Amniotic stem cell (primary cell): Measurements from ENCODE around the gene FGD2.
"Not testable (repeated sequence)": the region's sequence is repeated elsewhere in the genome, so short reads cannot be mapped to it uniquely, and the experiment has no call there.

Experiments used
- DNase-seq: peaks from one replicate; lab custom pipeline; 2025; lab: John Stamatoyannopoulos, UW

The FGD2 gene

DNA sequence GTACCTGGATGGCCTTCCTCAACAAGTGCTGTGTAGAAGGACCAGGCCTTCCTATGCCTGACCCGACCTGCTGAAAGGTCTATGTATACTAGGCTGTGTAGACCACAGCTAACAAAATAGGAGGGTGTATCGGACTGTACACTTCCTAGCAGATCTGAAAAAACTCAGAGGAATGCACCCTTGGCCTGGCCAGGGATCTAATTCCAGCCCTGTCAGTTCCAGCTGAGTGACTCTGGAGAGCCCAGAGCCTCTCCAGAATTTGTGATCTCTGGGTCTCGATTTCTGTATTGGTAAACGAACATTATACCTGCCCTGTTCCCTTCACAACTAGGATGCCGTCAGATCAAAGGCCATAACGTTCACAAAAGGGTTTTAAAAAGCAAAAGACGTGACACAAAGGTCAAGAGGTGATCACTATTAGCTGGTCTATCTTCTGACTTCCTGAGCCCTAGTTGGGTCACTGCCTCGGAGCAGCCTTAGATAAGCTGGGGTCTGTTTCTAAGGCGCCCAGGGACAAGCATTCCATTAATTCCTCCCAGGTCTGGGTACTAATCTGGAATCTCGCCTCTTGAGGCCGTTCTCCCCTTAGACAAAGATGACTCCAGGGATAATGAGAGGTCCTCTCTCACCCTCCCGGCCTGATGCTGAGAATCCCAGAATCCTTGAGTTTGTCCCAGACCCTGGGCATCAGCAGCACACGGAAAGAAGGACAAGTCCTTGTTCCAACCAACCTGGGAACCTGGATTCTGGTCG lies 33.4 kb upstream of the FGD2 start:
- no peak for DNase-seq

DNA sequence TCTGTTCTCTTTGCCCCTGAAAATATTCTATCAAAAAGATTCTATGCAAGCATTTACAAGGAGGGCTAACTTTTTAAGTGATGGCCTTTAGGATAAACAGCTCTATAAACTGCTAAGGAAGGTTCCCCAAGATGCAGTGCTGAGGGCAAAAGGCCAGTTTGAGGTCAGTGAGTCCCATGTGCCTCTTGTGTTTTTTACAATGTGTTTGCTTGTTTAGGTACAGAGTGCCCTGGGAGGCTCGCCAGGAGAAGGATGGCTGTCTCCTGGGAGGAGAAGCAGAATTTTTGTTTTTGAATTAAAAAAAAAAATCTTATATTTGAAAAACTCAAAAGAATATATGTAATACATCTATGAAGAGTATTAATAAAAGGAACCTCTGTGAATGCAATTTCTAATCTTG lies 32.3 kb upstream of the FGD2 start:
- DNase-seq, result no peak

DNA sequence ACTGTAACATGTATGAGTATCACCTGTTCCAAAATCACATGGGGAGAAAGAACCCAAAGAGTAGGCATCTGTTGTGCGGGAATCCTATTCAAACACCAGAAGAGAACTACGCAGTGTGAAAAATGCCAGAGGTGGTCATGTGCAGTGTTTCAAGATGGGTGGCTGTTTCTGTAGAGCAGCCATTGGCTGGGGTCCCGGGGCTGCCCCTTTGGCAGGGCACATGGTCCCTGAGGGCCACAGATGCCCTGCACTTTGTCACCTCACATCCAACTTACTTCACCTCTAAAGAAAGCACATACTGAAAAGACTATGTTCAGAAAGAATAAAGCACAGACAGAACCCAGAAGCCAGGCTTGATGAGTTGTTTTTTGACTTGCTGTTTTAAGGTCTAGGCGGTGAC lies 31.8 kb upstream of the FGD2 start:
- DNase-seq, result no peak

DNA sequence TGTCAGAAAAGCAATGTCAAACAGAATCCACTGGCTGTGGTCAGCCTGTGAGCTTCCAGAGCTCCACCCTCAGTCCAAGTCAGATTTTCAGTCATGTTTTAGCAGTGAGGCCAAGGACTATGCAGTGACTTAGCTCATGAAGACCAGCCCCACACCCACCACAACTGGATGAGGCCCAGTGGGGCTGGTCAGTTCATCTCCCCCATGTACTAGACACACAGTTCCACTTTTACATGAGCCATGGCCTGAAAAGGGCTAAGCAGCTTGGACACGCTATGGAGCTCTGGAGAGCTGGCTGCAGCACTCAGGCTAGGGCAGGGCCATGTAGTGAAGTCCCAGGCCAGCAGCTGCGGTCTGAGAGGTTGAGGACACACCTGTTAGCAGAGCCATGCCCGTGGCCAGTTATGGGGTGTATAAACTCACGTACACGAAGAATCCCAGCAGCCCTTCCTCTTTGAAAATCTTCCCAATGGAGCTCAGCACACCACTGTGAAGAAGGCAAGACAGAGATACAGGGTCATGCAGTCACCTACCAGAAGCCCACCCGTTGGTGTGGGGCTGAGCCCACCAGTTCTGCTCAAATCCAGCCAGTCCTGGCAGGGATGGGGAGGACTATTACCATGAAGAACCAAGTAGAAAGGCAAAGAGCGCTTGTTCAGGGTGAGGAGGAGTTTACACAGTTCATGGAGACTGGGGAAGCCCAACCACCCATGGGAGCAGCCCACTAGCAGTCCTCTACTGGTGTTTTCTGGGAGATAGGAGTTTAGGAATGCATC lies 30.0 kb upstream of the FGD2 start:
- no peak for DNase-seq

DNA sequence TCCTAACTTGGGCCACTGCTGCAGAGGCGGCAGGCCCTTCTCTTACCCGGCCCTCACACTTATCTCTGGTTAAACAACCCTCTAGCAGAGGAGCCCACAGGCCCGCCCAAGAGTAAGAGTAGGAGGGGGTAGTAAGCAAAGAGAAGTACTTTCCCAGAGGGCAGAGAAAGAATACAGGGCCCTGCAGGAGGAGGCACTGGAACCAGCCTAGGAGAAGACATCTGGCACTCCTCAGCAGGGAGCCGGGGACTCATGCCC lies 29.5 kb upstream of the FGD2 start:
- no peak for DNase-seq

DNA sequence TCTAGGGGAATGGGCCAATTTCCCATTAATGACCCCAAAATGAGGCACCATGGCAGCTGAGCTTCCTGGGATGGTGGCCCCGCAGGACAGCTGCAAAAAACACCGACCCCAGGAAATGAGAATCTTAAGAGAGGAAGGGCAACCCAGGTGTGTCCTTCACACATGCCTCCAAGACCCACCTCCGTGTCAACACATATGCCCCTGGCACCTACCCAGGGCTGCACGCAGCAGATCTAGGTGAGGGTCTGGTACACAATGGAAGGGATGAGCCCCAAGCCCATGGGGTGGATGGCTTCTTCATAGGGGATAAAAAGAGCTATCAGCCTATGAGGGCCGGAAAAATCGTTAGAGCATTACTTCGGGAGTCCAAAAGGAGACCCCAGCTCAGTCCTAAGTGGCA lies 28.9 kb upstream of the FGD2 start:
- DNase-seq, result no peak

DNA sequence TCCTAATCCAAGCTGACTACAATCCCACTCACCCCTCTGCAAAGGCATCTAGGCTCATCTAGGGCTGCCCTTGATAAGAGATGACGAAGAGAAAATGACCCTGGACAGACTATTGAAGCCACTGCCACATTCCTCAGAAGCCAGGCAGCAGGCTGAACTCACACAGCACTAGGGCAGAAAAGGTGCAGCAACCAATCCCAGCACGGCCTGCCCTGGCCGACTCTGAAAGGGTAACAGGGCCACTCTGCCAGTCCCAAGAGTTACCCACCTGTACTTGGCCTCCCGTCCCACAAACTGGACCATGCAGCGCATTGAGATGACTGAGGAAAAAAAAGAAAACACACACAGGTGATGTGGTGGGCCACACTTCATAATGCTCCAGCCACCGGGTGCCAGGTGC lies 28.5 kb upstream of the FGD2 start:
- DNase-seq, result no peak

DNA sequence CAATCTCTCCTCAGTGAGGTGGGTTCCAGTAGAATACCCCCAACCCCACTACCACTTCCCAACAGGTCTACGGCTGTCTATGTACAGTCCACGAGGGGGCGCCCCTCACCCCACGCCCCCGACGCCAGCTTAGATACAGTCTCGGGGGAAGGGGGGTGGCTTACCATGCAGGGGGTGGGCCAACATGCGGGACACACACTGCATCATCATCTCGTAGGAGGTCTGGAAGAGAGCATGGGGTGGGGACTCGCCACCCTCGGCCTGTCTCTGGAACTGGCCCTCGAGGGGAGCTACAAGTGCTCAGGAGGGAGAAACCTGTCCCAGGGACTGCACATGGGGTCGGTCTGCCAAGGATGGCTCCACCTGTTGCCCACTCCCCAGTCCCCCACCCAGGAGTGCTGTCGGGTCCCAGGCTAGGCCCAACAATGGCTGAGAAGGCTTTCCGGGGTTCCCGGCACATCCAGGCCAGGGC lies 27.9 kb upstream of the FGD2 start:
- DNase-seq, result no peak

DNA sequence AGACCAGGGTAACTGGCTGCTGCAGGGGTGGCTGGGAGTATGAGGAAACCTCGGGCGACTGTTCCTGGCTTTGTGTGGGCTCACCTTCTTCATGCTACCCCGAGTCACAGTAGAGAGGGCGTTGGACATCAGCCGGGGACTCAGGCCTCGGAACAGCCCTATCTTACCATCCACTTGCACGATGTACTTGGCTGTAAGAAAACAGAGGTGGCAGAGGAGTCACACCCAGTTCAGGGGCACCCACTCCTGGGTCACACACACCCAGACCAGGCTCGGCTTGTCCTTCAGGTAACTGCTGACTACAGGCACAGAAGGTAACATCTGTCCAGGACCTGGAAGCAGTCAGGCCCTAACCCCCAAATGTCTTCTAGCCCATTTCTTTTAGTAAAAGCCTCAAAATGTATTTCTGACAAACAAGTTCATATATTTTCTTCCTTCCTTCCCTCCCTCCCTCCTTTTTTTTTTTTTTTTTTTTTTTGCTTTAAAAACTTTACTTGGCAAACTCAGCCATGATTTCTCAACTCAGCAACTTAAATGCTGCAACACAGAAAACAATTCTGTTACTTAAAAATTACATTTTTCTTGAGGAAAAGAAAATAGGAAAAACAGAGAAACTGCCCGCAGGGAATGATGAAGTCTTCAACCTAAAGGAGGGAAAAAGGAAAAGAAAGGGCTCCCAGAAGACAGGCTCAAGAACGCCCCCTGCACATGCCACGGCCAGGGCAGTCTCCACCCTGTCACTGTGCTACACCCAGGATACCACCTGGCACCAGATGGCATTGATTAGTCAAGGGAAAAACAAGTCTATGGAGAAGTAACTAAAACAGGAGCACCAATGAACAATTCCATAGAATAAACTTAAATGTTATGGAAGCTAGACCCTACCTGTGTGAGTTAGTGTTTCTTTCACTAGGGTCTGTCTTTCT lies 26.8 kb upstream of the FGD2 start:
- no peak for DNase-seq

DNA sequence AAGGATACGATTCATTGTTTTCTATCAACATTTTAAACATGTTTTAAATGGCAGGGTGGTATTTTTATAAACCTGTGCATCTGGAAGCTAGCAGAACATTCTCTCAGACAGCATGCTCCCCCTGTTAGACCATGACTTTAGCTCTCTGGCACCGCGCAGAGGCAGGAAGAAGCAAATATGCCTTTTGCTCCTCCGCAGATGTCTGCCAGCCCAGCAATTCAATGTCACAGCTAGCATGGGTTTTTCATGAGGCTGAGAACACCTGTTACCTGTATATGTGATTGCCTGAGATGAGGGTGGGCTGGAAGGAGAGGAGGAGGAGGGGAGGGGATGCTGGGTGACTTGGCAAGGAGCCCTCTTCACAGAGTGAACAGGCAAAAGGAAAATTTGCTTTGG lies 26.1 kb upstream of the FGD2 start:
- no peak for DNase-seq

DNA sequence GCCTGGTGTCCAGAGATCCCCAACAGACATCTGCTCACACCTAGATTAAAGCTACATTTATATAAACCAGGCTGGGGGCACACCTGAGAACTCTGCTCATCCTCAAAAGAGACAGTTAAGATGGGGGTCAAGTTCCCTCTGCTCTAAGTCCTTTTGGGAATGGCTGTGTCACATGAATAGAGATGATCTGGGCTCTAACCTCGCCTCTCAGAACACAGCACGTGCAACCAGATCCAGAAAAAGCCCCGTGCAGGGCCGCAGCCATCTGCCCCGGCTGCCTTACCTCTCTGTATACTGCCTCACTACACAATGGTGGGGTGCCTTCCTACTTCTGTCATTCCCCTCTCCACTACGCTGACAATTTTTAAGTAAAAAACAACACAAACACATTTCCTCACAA lies 25.3 kb upstream of the FGD2 start:
- no peak for DNase-seq

DNA sequence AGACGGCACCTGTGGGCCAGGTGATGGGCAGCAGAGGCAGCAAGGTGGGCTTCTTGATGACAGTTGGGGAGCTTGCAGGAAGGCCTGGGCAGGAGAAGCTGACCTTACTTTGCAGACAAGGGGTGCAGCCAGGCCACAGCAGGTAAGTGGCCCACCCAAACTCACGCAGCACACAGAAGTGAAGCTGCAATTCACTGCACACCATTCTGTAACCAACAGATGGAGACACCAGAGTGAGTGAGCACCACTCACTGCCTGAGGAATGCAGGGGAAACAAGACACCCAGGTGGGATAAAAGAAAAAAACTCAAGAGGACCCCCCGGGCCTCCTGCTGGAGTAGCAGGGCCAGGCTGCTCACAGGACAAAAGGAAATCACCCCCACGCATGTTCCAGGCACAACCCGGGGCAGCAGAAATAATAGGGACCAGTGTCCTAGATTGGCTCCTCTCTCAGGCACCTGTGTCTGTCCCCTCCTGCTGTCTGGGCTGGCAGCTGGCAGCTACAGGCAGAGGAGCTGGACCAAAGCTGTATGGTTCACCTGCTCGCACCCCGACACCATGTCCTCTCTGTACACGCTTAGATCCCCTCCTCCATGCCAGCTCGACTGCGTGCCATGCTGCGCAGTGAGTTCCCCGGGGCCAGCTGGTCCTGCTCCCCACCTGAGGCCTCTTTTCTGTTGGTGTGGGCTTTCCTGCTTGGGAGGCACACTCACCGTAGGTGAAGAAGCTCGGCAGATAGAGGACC lies 24.4 kb upstream of the FGD2 start:
- DNase-seq, result no peak

DNA sequence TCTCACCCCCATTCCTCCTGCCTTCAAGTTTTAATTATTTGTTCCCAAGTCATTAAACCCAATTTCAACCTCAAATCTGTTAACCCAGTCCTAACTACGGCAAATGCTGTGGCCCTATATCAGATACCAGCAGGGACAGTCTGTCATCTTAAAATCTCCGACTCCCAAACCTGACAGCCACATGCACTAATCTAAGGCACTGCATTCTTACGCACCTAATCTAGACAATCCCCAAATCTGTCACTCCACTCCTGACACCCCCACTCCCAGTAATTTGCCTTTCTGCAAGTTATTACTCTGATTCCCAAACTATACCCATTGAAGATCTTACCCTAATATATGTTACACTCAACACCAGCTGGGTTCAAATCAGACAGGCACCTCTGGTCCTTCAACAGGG lies 21.9 kb upstream of the FGD2 start:
- no peak for DNase-seq

DNA sequence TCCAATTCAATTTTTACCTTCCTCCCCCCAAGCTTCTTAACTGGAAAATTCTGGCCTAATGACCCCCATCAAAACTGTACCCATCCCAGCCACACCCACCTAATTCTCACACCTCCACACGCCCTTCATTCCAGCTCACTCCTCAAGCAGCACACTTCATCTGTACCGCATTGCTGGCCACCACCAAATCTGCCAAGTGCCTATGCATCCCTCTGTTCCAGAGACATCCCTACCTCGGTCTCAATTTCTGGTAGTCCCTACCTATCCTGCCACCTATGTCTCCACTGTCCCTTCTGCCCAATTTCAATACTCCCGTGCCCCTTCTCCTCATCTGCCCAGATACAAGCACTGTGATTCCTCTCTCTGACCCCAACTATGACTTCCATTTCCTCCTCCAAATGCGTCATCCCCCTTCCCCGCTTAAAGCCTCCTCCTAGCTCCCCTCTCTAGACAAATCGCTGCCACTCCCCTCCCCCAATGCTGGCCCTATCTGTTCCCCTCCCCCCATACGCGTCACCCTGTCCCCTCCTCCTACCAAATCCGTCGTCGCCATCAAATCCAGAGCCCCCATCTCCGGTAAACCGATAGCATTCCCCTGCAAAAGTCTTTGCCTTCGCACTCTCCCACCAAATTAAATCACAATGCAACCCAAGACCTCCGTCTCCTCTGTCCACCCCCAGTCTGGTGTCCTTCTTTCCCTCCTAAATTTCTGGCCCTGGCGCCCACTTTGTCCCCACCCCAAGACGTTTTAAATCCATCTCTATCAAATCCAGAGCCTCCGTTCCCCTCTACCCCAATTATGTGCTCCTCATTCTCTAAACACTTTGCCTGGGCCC lies 20.7 kb upstream of the FGD2 start:
- peak; percentile 20 for DNase-seq

DNA sequence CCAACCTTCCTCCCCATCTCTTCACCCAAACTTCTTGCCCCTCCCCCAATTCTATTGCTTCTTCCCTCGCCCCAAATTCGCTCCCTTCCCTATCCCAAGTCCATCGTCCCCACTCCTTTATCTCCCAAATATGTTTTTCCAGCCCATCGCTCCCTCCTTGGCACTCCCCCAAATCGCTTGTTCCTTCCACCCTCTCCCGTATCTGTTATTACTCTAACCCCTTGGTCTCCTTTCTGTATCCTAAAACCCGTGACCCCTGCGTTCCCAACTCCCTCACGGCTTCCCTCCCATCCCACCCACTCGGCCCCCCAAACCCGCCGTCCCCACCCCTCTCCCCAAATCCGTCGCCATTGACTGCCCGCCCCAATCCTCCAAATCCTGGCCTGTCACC lies 20.0 kb upstream of the FGD2 start:
- no peak for DNase-seq

DNA sequence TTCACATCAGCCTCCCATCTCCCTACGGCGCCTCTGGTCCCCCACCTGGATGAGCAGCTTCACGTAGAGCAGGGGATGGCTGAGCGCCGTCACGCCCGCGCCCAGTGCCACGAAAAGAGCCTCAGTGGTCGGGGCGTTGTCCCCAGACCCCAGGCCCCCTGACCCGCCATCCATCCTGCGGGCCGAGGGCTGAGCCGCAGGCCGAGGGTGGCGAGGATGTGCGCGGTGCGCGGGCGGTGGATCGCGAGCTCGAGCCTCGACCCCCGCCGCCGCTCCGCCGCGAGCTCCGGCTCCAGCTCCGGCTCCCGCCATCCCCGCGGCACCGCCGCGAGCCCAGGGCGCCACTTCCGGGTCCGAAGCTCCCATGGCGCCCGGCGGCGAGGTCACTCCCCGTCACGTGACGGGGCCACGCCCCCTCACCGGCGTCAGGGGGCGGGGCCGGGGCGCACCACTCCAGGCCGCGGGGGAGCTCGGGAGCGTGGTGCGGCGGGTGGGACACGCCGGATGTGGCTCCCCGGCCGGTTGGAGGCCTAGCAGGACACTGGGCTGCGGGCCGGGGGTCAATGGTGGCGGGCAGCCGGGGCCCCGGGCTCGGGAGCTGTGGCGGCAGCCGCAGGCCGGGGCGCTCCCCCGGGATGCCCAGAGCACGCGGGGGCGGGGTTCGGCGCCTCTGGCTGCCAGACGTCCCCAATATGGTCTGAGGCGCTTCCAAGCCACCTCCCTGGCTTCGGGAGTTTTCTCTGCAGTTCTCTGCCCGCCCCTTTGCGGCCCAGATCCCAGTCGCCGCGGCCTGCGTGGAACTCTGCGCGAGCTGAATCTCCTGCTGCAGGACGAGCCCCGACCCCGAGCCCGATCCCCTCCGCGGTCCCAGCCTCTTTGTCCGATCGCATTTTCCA lies 19.4 kb upstream of the FGD2 start, which contains the start of gene MTCH1:
Gene MTCH1 (minus strand): TSS at position 389 of the 896 bp plus-strand sequence. CDS start 23 bp downstream, at position 366.
- peak; percentile 75 for DNase-seq

DNA sequence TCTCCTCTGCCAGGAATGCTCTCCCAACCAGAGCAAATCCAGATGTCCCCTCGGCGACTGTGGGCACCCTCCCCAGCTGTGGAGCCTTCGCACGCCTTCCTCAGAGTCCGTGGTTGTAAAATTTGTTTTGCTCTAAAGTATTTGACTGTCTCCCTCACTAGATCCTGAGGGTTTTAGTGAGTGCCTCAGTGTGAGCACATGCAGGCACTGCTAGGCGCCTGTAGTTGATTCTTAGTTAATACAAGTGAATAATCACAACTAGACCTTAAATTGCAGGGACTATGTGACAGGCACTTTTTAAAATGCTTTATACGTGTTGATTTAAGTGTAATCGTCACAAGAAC lies 18.8 kb upstream of the FGD2 start:
- DNase-seq, result no peak

DNA sequence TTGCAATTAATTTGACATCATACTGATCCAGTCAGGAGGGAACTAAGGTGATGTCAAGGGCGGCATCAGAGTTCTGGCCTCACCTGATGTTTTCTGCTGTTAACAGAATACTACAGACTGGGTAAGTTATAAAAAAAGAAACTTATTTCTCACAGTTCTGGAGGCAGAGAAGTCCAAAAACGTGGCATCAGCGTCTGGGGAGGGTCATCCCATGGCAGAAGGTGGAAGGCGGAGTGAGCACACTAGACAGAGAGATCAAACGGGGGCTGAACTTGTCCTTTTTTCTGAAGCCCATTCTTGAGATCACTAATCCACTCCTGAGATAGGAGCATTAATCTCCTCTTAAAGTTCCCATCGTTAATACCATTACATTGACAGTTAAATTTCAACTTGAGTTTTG lies 16.2 kb upstream of the FGD2 start:
- no peak for DNase-seq

DNA sequence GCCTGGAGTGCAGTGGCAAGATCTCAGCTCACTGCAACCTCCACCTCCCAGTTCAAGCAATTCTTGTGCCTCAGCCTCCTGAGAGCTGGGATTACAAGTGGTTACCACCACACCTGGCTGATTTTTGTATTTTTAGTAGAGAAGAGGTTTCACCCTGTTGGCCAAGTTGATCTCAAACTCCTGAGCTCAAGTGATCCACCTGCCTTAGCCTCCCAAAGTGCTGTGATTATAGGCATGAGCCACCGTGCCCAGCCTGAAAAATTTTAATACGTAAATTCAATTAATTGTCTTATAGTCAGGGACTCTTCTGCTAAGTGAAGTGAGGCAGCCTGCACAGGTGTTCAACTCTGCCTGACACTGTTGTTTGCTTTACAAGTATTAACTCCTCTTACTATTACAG lies 15.1 kb upstream of the FGD2 start:
- DNase-seq, result not testable (repeated sequence)
